Activated T-cell treated with anti-CD3 and anti-CD28 coated beads for 1 hour (primary cell): ENCODE results near the gene PTTG1IP.
"Not testable (repeated sequence)": the region's sequence is repeated elsewhere in the genome, so short reads cannot be mapped to it uniquely, and the experiment has no call there.

Experiments used
- DNase-seq: peaks from one replicate; pipeline ENCODE4 v3.0.0-alpha.2; 2020; ENCODE audit warnings: low read depth

Gene PTTG1IP

GRCh38 chr21:44873356-44874239 is at the start of gene PTTG1IP:
Gene PTTG1IP (minus strand): TSS chr21:44873690. CDS start chr21:44873616, 74 bp downstream.
- DNase-seq: peak; percentile 99

- DNase-seq: no peak
Measured at GRCh38 chr21:44921928-44922327, 48.4 kb upstream of the PTTG1IP start.

DNA sequence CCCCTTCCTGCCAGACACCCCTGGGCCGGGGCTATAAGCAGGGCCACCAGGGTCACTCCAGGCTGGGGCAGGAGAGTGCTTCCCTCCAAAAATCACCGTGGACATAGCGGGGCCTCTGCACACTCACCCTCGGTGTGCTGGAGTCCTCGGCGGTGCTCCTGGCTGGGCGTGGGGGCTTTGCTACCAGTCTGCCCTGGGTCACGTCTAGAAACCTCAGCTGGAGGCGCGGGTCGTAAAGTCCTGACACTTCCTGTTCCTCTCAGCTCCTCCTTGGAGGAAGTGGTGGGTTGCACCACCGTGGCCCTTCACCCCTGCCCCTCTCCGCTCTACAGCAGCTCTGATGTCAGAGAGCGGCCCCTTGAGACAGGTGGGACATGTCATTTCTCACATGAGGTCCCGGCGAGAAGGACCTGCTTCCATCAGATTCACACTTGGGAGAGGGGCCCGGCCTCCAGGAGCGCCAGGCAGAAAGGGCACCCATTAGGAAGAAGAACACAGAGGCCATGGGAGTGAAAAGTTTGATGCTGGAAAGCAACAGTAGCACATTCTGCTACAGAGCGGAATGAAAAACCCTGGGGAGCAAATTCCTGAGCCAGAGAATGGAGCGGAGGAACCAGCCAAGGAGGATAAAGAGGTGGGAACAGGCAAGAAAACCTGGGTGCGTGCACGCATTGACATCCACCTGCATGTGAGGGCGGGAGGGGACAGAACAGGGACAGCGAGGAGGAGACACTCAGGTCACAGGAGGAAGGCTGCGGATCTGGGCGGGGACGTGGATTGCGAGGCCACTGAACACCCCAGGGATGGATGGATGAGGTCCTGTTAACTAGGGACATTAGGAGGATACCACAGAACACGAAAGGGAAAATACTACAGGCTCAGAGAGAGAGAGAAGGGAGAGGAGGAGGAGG is 47.5 kb upstream of the PTTG1IP start, which contains the start of gene ITGB2:
Gene ITGB2, minus strand, starts transcription at position 206 of the 911 bp plus-strand sequence. CDS start 10,117 bp downstream, outside the sequence.
- no peak for DNase-seq

- no peak for DNase-seq
Measured at GRCh38 chr21:44919913-44920693, 46.6 kb upstream of the PTTG1IP start.

- DNase-seq: no peak
Measured at GRCh38 chr21:44919111-44919912, 45.8 kb upstream of the PTTG1IP start.

- DNase-seq: no peak
Measured at GRCh38 chr21:44918581-44919033, 45.1 kb upstream of the PTTG1IP start.

GRCh38 chr21:44918107-44918470 is 44.6 kb upstream of the PTTG1IP start:
- DNase-seq: no peak

GRCh38 chr21:44917446-44918106 is 44.1 kb upstream of the PTTG1IP start:
- no peak for DNase-seq

DNA sequence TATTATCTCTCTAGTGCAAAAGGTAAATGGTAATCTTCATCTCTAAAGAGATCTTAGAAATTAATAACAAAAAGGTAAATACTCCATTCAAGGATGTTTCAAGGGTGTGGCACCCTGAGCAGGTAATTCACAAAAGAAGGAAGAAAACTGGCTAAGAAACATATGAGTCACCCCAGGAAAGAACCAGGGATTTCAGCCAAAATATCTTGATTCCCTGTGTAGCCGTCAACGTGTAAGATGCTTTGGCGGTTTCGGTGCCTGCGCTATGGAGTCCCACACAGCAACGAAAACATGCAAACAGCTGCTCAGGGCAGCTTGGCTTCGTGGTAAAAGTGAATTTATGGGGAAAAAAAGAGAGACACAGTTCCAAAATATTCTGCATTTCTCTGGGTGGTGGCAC is 43.5 kb upstream of the PTTG1IP start:
- DNase-seq: no peak

- DNase-seq: peak; percentile 42
Measured at GRCh38 chr21:44914176-44914874, 40.8 kb upstream of the PTTG1IP start.

GRCh38 chr21:44913425-44914175 is 40.1 kb upstream of the PTTG1IP start:
- DNase-seq: no peak

- not testable (repeated sequence) for DNase-seq
Measured at GRCh38 chr21:44912506-44913412, 39.3 kb upstream of the PTTG1IP start.

GRCh38 chr21:44912158-44912473 is 38.6 kb upstream of the PTTG1IP start:
- DNase-seq: no peak

- peak; percentile 56 for DNase-seq
Measured at GRCh38 chr21:44911384-44912157, 38.1 kb upstream of the PTTG1IP start.

GRCh38 chr21:44911068-44911383 is 37.5 kb upstream of the PTTG1IP start:
- no peak for DNase-seq

DNA sequence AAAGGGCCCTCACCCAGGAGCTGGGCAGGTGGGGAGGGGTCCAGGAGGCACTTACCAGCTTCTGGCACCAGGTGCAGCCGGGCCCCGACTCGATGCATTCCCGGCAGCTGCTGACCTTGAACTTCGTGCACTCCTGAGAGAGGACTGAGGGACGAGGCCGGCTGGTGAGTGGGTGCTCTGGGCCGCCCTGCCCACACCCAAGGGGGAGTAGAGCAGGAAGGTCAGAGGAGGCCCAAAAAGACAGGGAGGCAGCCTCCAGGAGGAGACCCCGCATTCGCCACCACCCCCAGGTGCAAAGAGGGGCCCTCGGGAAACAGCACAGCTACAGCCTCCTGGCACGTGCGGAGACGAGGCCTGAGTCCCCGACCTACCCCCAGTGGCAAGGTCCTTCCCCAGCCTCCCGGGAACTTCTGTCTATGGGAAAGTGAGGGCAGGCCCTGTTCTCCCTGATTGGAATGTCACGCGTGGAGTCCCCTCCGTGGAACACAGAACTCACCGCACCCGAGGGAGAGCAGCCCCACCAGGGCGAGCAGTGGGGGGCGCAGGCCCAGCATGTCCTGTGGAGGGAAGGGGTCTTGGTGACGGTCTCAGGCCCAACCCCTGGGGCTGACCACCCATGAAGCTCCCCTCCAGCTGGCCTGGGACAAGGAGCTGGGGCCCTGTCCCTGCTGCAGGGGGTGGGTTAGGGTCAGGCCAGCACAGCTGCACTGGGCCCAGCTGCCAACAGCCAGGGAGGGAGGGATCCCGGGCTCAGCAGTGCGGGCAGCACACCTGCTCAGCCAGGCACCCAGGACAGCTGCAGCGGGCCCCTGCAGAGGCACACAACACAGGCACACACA is 37.0 kb upstream of the PTTG1IP start:
- DNase-seq: no peak

GRCh38 chr21:44909719-44910118 is 36.2 kb upstream of the PTTG1IP start:
- no peak for DNase-seq
